ENCODE measurements around the gene ARID3B.
A peak's percentile ranks its signal among the peaks of the same experiment; 100 is the strongest.
"Not testable (repeated sequence)": the region's sequence is repeated elsewhere in the genome, so short reads cannot be mapped to it uniquely, and the experiment has no call there.

The ARID3B gene

GRCh38 chr15:74568594-74568993, 27.6 kb downstream of the ARID3B start:
- no peak for DNase-seq (ENCODE audit: low spot score)

GRCh38 chr15:74569731-74570070, 28.7 kb downstream of the ARID3B start:
- DNase-seq (ENCODE audit: low spot score): no peak

- DNase-seq (ENCODE audit: low spot score): no peak
Measured at GRCh38 chr15:74571191-74571590, 30.2 kb downstream of the ARID3B start.

GRCh38 chr15:74573987-74574386, 33.0 kb downstream of the ARID3B start:
- DNase-seq (ENCODE audit: low spot score): peak; percentile 15

- no peak for DNase-seq (ENCODE audit: low spot score)
Measured at GRCh38 chr15:74578496-74578994, 37.5 kb downstream of the ARID3B start.

- DNase-seq (ENCODE audit: low spot score): no peak
Measured at GRCh38 chr15:74579001-74579400, 38.0 kb downstream of the ARID3B start.

- DNase-seq (ENCODE audit: low spot score): no peak
Measured at GRCh38 chr15:74580538-74581350, 39.7 kb downstream of the ARID3B start.

- DNase-seq (ENCODE audit: low spot score): no peak
Measured at GRCh38 chr15:74584204-74584603, 43.2 kb downstream of the ARID3B start.

GRCh38 chr15:74584779-74585178, 43.8 kb downstream of the ARID3B start:
- no peak for DNase-seq (ENCODE audit: low spot score)

- no peak for DNase-seq (ENCODE audit: low spot score)
Measured at GRCh38 chr15:74585191-74585590, 44.2 kb downstream of the ARID3B start.

GRCh38 chr15:74585857-74586256, 44.8 kb downstream of the ARID3B start:
- no peak for DNase-seq (ENCODE audit: low spot score)

- no peak for DNase-seq (ENCODE audit: low spot score)
Measured at GRCh38 chr15:74589826-74590225, 48.8 kb downstream of the ARID3B start.

GRCh38 chr15:74592222-74592621, 51.2 kb downstream of the ARID3B start:
- no peak for DNase-seq (ENCODE audit: low spot score)

- no peak for DNase-seq (ENCODE audit: low spot score)
Measured at GRCh38 chr15:74593122-74593521, 52.1 kb downstream of the ARID3B start.

- DNase-seq (ENCODE audit: low spot score): no peak
Measured at GRCh38 chr15:74594455-74594854, 53.4 kb downstream of the ARID3B start.

GRCh38 chr15:74595271-74595670, 54.3 kb downstream of the ARID3B start:
- no peak for DNase-seq (ENCODE audit: low spot score)

GRCh38 chr15:74596736-74597135, 55.7 kb downstream of the ARID3B start:
- DNase-seq (ENCODE audit: low spot score): not testable (repeated sequence)

GRCh38 chr15:74597146-74597705, 56.2 kb downstream of the ARID3B start:
- not testable (repeated sequence) for DNase-seq (ENCODE audit: low spot score)

GRCh38 chr15:74598126-74598842, 57.3 kb downstream of the ARID3B start:
- DNase-seq (ENCODE audit: low spot score): peak; percentile 89

- no peak for DNase-seq (ENCODE audit: low spot score)
Measured at GRCh38 chr15:74599156-74599555, 58.1 kb downstream of the ARID3B start.

- no peak for DNase-seq (ENCODE audit: low spot score)
Measured at GRCh38 chr15:74603026-74603788, 62.2 kb downstream of the ARID3B start.
